Superior temporal gyrus (tissue), 1 donor: ENCODE measurements around the gene FMO5.
A peak's percentile ranks its signal among the peaks of the same experiment; 100 is the strongest.
"Not testable (repeated sequence)": the region's sequence is repeated elsewhere in the genome, so short reads cannot be mapped to it uniquely, and the experiment has no call there.

Experiments used
- DNase-seq: peaks from one replicate; pipeline ENCODE4 v3.0.0-alpha.2; 2016; ENCODE audit errors: extremely low spot score

FMO5 gene

DNA sequence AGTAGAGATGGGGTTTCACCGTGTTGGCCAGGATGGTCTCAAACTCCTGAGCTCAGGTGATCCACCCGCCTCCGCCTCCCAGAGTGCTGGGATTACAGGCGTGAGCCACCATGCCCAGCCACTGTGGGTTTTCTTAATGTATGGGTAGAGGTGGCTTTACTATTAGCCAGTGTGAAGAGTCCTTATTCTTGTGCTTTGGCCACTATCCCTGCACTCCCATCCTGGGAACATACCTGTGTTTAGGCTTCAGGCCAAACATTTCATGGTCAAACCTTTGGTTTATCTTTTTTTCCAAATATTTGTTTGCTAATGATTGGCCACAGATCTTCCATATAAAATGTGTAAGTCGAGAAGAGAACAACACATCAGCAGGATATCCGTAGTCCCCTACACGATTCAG, 16.5 kb downstream of the FMO5 start:
- no peak for DNase-seq

DNA sequence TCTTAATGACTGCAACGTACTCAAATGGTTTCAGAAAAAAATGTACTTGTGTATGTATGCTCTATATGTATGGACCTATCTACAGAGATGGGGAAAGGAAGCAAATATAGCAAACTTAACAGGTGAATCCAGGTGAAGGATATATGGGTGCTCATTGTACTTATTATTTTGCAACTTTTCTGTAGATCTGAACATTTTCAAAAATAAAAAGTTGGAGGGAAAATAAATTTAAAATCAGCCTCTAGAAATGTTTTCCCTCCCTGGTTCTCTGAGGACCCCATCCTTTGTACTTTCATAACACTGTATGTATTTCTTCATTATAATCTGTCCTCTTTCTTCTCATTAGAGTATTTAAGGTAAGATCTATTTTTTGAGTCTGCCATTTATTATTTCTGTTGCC, 17.9 kb downstream of the FMO5 start:
- DNase-seq = no peak

DNA sequence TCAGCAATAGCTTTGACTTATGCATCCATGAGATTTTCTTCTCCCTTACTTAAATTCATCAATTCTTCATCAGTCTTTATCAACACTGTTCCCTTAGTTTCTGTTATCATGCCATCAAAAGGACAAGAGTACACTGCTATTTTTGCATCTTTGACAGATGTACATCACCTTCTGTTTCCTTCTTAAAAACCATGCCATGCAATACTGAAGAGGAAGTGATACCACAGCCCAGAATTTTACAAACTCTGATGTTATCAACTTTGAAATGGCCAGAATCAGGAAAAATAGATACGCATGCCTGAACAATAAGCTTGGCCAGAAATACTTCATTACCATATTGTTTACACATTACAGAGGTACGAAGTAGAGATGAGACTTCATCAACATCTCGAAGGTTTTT, 21.1 kb downstream of the FMO5 start:
- no peak for DNase-seq

DNA sequence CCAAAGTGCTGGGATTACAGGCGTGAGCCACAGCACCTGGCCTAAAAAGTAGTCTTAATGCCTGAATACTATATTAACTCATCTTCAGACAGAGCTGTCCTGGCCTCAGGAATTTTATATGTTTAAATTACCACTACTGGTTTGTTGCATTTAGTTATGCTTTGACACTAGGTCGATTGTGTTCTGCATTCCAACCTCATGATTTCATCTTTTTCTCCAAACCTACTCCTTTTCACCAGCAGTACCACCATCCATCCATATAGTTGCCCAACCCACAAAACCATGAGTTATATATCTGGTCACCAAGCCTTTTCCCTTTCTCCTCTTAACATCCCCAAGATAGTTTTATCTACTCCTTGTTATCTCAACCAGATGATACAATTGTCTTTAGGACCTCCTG, 22.6 kb downstream of the FMO5 start:
- no peak for DNase-seq

DNA sequence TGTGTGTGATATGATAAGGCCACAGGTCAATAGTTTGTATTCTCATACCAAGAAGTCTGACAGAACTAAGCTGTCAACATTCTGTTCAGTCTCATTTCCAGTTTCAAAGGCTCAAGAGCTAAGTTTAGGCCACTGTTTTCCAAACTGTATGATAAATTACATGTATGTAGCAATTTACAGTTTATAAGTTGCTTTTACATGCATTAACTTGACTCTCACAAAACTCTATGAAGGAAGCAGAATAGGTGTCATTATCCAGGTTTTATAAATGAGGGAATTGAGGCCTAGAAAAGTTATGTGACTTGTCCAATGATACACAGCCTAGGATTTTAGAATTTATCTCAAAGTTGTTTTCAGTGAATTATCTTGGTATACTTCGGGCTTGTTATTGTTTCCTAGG, 23.4 kb downstream of the FMO5 start:
- DNase-seq = no peak

DNA sequence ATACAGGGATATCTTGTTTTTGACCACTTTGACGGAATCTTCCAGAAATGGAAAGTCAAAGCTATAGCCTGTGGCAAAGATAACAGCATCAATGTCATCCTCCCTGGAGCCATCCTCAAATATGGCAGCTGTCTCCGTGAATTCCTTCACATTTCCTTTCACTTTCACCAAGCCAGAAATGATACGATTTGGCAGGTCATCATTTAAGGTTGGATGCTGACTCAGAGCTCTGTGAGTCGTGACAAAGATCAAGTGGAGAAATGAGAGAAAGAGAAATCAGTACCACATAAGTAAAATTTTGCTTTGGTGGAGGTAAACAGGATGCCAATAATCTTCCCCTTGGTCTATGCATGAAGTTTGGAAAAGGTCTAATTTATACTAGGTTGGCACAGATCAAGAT, 23.9 kb downstream of the FMO5 start:
- no peak for DNase-seq

DNA sequence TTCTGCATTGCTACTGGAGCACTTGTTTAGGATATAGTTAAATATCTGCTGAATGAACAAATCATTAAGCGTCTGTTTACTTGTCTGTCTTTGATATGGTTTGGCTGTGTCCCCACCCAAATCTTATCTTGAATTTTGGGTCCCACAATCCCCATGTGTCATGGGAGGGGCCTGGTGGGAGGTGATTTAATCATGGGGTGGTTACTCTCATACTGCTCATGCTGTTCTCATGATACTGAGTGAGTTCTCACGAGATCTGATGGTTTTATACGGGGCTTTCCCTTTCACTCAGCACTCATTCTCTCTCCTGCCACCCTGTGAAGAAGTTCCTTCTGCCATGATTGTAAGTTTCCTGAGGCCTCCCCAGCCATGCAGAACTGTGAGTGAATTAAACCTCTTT, 27.8 kb downstream of the FMO5 start:
- DNase-seq = not testable (repeated sequence)

DNA sequence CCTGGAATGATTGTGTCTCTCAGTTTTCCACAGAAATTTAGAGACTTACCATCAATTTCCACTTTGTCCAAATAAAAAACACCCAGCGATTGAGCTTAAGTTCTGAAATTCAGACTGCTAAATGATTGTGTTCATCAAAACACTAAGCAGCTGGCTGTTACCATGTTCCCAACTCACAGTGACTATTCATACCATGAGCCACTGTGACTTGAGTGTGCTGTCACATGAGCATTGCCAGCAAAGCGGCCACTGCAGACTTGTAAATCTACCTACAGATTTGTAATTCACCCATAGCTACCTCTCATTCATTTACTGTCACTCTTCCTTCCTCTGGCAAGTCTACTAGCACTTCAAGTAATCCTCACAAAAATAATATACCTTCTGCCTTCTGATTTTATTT, 35.6 kb downstream of the FMO5 start:
- DNase-seq = peak; percentile 51

DNA sequence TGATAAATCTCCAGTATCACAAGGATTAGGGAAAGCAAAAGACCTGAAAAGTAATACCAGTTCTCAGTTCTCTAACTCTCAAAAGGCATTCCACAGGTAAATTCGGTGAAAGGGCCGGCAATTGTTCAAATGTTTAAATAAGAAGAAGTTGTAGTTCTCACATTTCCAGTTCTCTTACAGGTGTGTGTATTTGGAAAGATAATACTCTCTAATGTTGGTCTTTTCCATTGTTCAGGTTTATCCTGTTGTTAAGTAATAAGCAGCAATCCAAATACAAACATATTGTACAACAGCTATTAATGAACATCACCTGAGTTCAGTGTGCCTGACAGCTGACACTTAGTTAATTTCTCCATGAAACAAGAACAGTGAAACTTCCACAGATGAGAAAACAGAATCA, 39.7 kb downstream of the FMO5 start:
- DNase-seq = no peak

DNA sequence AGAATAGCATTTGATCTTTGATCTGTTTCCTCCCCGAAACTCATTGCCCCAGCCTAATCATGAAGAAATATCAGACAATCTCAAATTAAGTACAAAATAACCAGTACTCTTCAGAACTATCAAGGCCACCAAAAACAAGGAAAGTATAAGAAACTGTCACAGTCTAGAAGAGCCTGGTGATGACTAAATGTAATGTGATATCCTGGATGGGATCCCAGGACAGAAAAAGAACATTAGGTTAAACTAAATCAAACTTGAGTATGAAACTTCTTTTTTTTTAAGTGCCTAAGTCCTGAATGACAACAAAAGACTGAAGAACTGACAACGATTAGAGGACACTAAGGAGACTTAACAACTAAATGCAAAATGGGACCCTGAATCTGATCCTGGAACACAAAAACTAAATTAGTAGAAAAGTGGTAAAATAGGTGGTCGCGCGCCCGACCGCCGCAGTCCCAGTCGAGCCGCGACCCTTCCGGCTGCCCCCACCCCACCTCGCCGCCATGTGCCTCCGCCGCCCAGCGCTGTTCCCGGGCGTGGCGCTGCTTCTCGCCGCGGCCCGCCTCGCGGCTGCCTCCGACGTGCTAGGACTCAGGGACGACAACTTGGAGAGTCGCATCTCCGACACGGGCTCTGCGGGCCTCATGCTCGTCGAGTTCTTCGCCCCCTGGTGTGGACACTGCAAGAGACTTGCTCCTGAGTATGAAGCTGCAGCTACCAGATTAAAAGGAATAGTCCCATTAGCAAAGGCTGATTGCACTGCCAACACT, 47.3 kb downstream of the FMO5 start:
- DNase-seq = no peak

DNA sequence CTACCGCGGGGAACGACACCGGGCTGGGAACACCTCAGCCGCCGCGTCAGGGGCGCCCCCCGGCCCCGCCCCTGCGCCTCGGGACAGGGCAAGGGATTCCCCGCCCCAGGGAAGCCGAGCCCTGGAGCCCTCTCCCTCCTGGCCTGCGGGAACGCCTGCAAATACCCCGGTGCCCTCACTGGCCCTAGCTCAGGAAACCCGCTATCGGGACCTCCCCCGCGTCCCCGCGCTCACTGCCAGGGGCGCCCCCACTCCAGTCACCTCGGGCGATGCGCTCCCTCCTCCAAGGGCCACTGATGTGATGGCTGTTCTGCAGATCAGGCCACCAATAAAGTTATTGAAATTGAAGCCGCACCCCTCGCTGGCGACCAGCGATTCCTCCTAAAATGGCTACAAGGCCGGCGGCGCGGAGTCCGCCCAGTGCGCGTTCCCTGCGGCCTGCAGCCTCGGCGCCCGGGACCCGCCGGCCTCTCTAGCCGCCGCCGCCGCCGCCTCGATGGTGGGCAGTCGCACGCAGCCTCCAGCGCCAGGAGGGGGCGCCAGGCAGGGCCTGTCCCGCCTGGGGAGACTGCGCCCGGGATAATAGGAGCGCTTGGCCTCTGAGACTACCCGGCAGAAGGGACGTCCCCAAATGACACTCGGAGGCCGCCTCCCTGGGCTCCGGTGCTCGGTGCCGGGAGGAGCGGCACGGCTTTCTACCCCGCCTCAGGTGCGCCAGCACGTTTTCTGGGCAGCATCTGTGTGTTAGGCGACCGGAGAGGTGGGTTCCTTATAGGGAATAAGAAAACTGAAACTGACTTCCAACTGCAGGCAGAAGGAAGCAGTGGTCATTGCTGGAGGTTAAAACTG, 52.7 kb downstream of the FMO5 start, which contains the start of gene PRKAB2:
Gene PRKAB2 (minus strand): TSS at position 303 of the 849 bp plus-strand sequence. CDS start 326 bp downstream, outside the sequence.
- DNase-seq = peak; percentile 94

DNA sequence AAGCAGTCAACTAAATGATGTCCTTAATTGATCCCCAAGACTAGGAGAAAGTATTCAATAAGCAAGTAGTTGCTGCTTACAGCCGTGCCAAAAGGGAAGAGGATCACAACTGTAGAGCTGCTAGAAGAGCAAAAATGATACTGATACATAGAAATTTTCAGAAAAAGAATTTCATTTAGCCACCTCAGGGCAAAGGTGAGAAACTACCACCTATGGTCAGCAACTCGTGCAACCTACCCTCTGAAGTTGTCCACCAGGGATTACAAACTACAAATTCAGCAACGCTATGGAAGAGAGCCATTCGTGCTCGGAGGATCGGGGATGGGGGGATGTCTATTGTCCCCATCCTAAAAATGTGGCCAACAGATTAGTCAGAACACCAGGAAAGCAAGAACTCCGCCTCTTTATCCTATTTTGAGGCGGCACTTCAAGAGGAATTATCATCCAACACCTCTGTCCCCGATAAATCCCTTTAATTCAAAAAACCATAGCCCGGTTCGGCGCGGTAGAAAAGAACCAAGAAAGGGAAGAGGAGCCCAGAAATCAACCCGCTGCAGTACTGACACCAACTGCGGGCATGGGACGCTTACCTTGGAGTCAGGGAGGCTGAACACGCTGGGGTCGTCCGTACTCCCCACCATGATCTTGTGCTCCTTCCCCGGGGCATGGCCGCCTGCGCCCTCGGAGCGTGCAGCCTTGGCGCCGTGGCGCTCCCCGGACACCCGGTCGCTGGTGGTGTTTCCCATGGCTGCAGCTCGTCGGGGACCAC, 53.6 kb downstream of the FMO5 start:
- DNase-seq = peak; percentile 44

DNA sequence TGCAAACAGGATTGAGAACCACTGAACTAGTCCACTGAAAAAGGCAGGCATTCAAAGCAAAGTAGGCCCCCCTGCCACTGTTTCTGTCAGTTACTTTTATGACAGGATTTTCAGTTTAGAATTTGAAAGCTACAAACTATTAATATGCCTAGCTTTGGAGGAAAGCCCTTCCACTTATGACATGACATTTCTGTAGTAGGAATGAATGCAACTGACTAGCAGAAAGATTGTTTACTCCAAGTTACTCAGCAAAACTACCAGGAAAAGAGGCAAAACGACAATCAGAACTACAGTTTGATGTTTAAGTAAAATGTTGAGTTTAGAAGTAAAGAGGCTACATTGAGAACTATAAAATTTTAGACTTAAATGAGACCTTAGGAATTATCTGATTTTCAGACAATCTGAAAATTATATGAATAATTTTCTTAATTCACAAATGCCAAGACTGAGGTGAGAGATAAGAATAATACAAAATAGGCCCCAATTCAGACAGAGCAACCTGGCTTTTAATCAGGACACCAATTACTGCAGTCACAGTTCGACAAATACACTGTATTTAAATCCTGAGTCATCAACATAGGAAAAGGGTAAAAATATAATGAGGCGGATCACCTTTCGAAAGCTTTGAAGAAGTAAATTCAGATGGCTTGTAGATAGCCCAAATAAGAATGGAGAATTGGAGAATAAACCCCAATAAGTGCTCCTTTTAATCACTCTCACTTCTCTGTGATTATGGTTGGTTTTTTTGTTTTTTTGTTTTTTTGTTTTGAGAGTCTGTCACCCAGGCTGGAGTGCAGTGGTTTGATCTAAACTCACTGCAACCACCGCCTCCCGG, 55.1 kb downstream of the FMO5 start:
- no peak for DNase-seq

DNA sequence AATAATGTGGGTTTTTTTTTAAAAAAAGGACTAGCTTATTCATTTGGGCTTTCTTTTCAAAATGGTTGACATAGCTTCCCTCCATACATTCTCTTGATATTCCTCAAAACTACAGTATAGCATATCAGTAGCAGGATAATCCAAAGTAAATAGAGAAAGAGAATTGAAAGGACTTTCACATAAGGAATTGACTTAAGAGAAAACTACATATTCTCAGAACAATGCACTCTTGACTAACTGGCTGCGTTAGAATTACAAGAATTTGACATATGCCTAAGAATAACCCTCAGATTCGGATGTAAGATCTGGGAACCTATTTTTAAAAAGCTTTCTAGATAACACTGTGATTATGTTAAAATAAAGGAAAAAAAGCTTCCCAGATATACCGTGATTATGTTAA, 56.0 kb downstream of the FMO5 start:
- no peak for DNase-seq

DNA sequence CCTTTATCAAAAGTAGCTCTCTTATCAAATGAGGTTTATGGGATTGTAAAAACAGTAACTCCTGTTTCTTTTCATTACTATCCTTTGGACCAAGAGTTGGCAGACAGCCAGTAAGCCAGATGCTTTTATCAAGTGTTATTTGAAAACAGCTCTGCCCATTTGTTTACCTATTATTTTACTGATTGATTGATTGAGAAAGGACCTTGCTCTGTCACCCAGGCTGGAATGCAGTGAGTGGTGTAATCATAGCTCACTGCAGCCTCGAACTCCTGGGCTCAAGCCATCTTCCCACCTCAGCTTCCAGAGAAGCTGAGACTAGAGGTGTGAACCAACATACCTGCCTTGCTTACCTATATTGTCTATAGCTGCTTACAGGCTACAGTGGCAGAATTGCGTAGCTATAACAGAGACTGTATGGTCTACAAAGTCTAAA, 56.5 kb downstream of the FMO5 start:
- DNase-seq = no peak

DNA sequence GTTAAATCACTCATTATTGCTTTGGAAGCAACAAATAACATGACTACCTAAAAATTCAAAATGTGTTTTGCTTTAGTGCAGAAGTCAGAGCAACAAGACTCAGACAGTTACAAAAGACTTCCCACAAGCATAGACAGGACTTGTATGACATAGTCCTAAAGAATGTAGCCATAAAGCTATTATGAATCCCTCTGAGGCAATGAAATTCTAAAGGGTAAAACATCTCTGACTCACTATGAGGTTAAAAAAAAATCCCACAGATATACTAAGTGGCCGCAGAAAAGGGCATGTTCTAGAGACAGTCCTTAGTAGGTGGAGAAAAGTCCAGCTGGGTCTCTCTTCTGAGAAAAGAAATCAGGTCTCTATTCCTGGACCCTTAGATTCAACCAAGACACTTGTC, 57.8 kb downstream of the FMO5 start:
- DNase-seq = no peak

DNA sequence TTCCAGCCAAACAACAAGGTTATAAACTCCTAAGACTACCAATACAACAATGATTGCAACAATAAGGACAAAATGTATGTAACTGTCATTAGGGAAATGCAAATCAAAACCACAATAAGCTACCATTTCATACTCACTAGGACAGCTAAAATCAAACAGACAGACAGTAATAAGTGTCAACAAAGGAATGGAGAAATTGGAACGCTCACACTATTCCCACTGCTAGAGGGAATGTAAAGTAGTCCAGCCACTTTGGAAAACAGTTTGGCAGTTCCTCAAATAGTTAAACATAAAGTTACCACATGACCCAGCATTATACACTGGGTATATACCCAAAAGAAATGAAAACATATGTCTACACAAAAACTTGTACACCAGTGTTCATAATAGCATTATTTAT, 62.1 kb downstream of the FMO5 start:
- DNase-seq = no peak

DNA sequence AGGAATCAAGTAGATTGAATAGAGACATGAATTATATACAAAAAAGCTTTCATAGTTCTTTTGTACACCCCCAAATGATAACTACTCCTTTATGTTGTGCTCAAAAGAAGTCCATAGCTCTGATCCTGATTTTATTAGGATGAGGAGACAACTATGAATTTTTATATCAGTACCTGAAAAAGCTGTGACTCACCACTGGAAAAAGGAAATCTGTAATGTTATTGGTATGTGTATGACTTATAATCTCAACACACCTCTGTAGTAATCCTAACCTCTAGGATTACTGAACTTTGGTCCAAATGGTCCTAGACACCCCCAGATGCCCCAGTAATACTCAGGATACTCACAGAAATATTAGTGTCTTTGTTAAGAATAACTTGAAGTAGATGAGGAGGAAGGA, 63.0 kb downstream of the FMO5 start:
- DNase-seq = no peak

DNA sequence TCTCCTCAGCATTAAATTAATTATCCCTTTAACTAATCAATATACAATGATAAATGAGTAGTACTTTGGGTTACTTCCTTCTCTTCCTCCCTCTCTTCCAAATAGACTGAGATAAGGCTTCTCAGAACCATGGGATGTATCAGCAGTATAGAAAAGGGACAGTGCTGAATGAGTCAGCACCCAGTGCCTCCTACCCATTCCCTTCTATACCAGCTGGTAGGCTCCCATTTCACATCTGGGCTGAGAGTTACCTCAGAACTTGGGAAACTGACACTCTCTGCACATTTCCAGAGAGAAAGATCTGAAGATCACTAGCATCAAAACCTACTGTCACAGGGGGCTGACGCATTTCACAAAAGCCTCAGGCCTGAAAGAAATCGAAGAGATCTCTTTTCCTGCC, 68.0 kb downstream of the FMO5 start:
- DNase-seq = not testable (repeated sequence)

DNA sequence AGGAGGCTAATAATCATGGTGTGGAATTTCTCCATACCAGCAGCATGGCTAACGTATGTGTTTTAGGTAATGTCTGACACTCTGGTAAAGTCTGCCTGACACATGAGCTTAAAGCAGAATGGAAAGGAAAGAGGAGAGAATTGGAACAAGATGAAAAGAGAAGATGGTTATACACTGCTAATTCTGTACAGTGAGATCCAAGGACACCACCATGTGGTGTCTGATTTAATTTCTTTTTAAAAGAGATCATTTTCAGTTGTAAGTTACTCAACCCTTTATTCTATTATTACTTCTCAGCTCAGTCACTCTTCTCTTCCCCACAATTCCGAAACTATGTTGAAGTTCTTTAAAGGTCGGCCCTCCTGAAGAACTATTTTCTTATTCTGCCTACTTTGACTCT, 68.5 kb downstream of the FMO5 start:
- peak; percentile 28 for DNase-seq

DNA sequence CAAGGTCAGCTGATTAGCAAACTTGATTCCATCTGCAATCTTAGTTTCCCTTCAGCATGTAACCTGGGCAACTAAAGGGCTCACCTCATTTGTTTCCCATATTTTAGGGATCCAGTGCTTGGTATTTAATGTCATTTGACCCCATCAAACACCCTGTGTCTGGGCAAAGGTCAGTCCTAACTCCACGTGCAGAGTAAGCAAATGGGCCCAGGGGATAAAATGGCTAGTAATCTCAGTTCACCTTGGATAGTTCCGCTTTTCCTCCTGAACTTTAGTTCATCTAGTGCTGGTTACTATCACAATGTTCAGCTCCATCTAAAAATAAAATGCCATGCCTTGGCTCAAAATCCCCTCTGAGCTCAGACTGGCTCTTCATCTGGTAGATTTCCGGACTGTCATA, 72.4 kb downstream of the FMO5 start:
- no peak for DNase-seq
